ENCODE data around the gene SH2D7.
"Not testable (repeated sequence)": the region's sequence is repeated elsewhere in the genome, so short reads cannot be mapped to it uniquely, and the experiment has no call there.

The SH2D7 gene

DNA sequence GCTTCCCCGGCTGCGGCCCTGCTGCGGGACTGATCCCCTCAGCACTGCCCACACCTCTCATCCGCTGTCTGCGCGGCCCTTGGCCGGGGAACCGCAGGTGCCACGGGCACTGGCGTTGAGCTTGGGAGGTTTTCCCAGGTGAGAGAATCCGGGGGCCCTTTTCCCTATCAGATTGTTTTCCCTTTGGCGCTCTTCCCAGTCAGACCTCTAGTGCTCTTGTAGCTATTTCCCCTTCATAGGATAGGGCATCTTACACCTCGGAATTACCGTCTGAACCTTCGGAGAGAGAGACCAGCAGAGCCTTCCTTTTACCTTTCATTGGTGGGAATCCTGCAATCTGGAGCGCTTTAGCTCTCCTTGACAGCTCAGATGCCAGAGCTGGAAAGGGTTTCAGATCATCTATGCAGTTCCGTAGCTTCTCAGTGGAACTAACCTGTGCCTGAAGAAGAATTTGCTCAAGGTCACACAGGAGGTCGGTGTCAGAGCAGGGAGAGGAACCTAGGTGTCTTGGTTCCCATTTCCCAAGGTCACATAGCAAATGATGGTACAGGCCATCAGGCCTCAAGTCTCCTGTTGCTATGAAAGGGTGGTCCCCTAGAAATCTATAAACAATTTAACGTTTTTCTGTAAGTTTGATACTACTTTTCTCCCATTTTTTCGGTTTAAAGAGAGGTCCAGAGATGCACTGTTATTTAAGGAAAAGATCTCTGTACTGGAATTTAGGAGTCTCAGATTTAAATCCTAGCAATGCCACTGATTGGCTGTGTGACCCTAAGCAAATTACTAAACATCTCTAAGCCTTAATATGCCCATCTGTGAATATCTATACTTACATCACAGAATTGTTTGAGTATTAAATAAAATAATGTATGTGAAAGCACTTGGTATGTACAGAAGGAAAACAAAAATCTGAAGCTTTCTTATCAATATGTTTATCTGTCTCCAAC is 57.7 kb downstream of the SH2D7 start:
- Histone ChIP-seq H3K4me1 (ENCODE audit: control insufficient read depth in 2 of 2, insufficient read depth in 2 of 2, low read length in 2 of 2) (peaks cover 13 to 22% of the 10 kb centered on the region in 2 donors), H3K36me3 (ENCODE audit: control insufficient read depth in 2 of 2, insufficient read depth in 2 of 2, low read length in 2 of 2) (peaks cover 0 to 3% of the 10 kb centered on the region in 2 donors), H3K27me3 (ENCODE audit: control insufficient read depth in 2 of 2, insufficient read depth in 2 of 2, low read length in 2 of 2) (no peaks in the 10 kb centered on the region), H3K4me3 (ENCODE audit: low read length in 2 of 2) (peak overlapping the region; percentile 77 to 78), H3K27ac (ENCODE audit: low read depth in 2 of 2, low read length in 2 of 2) (peak overlapping the region; percentile 78 to 88), H3K9me3 (ENCODE audit: control insufficient read depth in 2 of 2, low read length in 2 of 2) (no peaks in the 10 kb centered on the region), H3K9ac (ENCODE audit: low read depth in 1 of 2, low read length in 2 of 2) (peak overlapping the region; percentile 70 to 89)

DNA sequence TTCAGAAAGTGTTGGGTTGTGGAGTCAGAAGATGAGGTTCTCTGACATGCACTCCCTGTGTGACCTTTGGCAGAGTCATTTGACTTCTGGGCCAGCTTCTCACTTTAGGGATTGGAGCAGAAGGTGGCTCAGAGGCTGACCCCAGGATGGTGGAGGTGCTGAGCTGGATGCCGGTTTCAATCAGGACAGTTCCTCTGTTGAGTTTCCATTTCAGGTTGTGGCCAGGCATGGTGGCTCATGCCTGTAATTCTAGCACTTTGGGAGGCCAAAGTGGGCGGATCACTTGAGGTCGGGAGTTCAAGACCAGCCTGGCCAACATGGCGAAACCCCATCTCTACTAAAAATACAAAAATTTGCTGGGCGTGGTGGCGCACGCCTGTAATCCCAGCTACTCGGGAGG is 58.7 kb downstream of the SH2D7 start:
- not testable (repeated sequence) for H3K36me3 ChIP-seq (ENCODE audit: control insufficient read depth in 2 of 2, insufficient read depth in 2 of 2, low read length in 2 of 2); H3K27ac ChIP-seq (ENCODE audit: low read depth in 2 of 2, low read length in 2 of 2); H3K27me3 ChIP-seq (ENCODE audit: control insufficient read depth in 2 of 2, insufficient read depth in 2 of 2, low read length in 2 of 2); H3K9ac ChIP-seq (ENCODE audit: low read depth in 1 of 2, low read length in 2 of 2); H3K9me3 ChIP-seq (ENCODE audit: control insufficient read depth in 2 of 2, low read length in 2 of 2)
- H3K4me1 ChIP-seq (ENCODE audit: control insufficient read depth in 2 of 2, insufficient read depth in 2 of 2, low read length in 2 of 2): peaks cover 13 to 22% of the 10 kb centered on the region in 2 donors
- H3K4me3 ChIP-seq (ENCODE audit: low read length in 2 of 2): peak overlapping the region; percentile 32 to 77

Data from mucosa of rectum (tissue), 2 donors.